H1 (cell line): Measurements from ENCODE around the gene MTMR4. TPM values are rescaled to one million over a fixed set of nuclear protein-coding genes. Genes with fewer than 3 reads are reported as not detected.

Experiments
- ASH2L ChIP-seq: fragments of 200-600, 300-600 bp; sonication (generic); IDR thresholded peaks from one replicate; pipeline ENCODE4 v1.7.1; 2017; ENCODE audit warnings: low read length
- ATF2 ChIP-seq: IDR thresholded peaks from 2 replicates; pipeline ENCODE4 v1.6.1; 2012; ENCODE audit warnings: low read length, inconsistent platforms
- CTCF ChIP-seq, 3 experiments: IDR thresholded peaks; 1 replicate in 2 of 3; 2 replicates in 1 of 3; pipeline versions ENCODE4 v1.5.1 to v1.6.1; 2011; ENCODE audit warnings: low read length in 3 of 3, mild to moderate bottlenecking in 3 of 3, inconsistent platforms in 2 of 3, low read depth in 1 of 3, moderate library complexity in 1 of 3; ENCODE audit not compliant: insufficient read depth in 1 of 3; ENCODE audit errors: control extremely low read depth in 1 of 3
- E2F6 ChIP-seq: IDR thresholded peaks from 2 replicates; pipeline ENCODE4 v1.6.1; 2012; ENCODE audit warnings: inconsistent platforms
- MAFK ChIP-seq: IDR thresholded peaks from 2 replicates; pipeline ENCODE4 v1.6.1; 2012; ENCODE audit warnings: low read depth, mild to moderate bottlenecking, improper control_type of control experiment, low read length
- NANOG ChIP-seq: IDR thresholded peaks from 2 replicates; pipeline ENCODE4 v1.6.1; 2011; ENCODE audit warnings: low read length, low read depth, mild to moderate bottlenecking, inconsistent platforms; ENCODE audit not compliant: insufficient read depth, poor library complexity, severe bottlenecking
- polyA plus RNA-seq, 7 experiments: library from polyadenylated mRNA; depleted of rRNA in 3 of 7; stranded (reverse) in 5 of 7; unstranded in 2 of 7; fragments of >200 nt in 5 of 7; fragments of 200-250 nt in 2 of 7; gene quantifications; 1 replicate in 5 of 7; 2 replicates in 1 of 7; 4 replicates in 1 of 7; pipeline versions ENCODE4 v1.2.1 to v1.2.3, GENCODE V29; 2011 to 2013; ENCODE audit warnings: missing spikeins in 2 of 7, mixed read lengths in 2 of 7
- total RNA-seq: library from RNA; stranded (reverse); fragmentation: NEBNext Ultra II Directional; extraction: Animal tissue kit (Norgen Biotek cat#: 25700); gene quantifications from 2 replicates; pipeline ENCODE4 v1.2.1, GENCODE V29; 2021

MTMR4 gene
- total and polyA plus RNA-seq, 2 of the 8 experiments (the other 6 are each of a cell fraction or from before 2014, with no cell fraction given) = 15.9 to 39.2 TPM

- TF ChIP-seq NANOG (no peak), E2F6 (no peak), MAFK (no peak), ASH2L (no peak), ATF2 (no peak), CTCF (IDR thresholded peaks at IDR 0.05; ENCODE audit: control extremely low read depth in 1 of 3, insufficient read depth in 1 of 3, low read depth in 1 of 3, low read length in 3 of 3) (no peak)
These were observed 22.8 kb upstream of the MTMR4 start (continued) for GRCh38 chr17:58537266-58537665.
